Prostate gland (tissue), 2 donors: ENCODE results near the gene MEMO1. TPM values are rescaled to one million over a fixed set of nuclear protein-coding genes. Genes with fewer than 3 reads are reported as not detected.

Experiments
- DNase-seq: peaks from one replicate; pipeline ENCODE4 v3.0.0-alpha.2; 2019; ENCODE audit warnings: low spot score
- H3K27ac ChIP-seq, 2 donors: fragments of 200-600 bp; sonication (generic); 2 replicates each; pipeline ENCODE4 v1.5.1; 2017 to 2019
- H3K27me3 ChIP-seq: fragments of 200-600 bp; sonication (generic); replicated peaks from 2 replicates; pipeline ENCODE4 v1.5.1; 2019; ENCODE audit not compliant: insufficient read depth
- H3K36me3 ChIP-seq, 2 donors: fragments of 200-600 bp; sonication (generic); 1 replicate in 1 of 2; 2 replicates in 1 of 2; pipeline versions ENCODE4 v1.5.1 to v1.8.1; 2017 to 2019
- H3K4me1 ChIP-seq: fragments of 200-600 bp; sonication (generic); replicated peaks from 2 replicates; pipeline ENCODE4 v1.5.1; 2019
- H3K4me3 ChIP-seq, 2 donors: fragments of 200-600 bp; sonication (generic); 2 replicates each; pipeline ENCODE4 v1.5.1; 2017 to 2019
- H3K9me3 ChIP-seq: fragments of 200-600 bp; sonication (generic); 2 replicates; pipeline ENCODE4 v1.5.1; 2017
- POLR2A ChIP-seq: fragments of 450-650 bp; IDR thresholded peaks from one replicate; pipeline ENCODE4 v1.6.1; 2016; ENCODE audit warnings: antibody characterized with exemption, mild to moderate bottlenecking
- POLR2AphosphoS5 ChIP-seq: sonication (generic); formaldehyde crosslinking; IDR thresholded peaks from one replicate; pipeline ENCODE4 v1.6.1; 2017; ENCODE audit warnings: antibody characterized with exemption
- WGBS: methylation state at CpG from one replicate; pipeline ENCODE4 v1.1.5; 2018; 5-methylcytosine and 5-hydroxymethylcytosine counted together
- intact Hi-C: fragments of 100-400 bp; cut with DNase I; formaldehyde crosslinking; loops from one replicate; pipeline ENCODE4 v1.14.2; 2022
- total RNA-seq, 2 donors: library from RNA; depleted of rRNA; stranded (reverse); fragments of >200 nt; gene quantifications; one replicate each; pipeline ENCODE4 v1.1.0, GENCODE V29; 2016
- TF ChIP-seq, protein P1 (sequence below), 4 experiments: fragments of 200-600 bp in 2 of 4; fragments of 450-650 bp in 2 of 4; sonication (generic) in 2 of 4; IDR thresholded peaks; 1 replicate in 3 of 4; 2 replicates in 1 of 4; pipeline ENCODE4 v1.5.1; 2016 to 2019; ENCODE audit warnings: antibody characterized with exemption in 4 of 4, mild to moderate bottlenecking in 2 of 4, moderate library complexity in 2 of 4

The MEMO1 gene
- total RNA-seq, 2 donors from 2014 or later: 25.7 to 38.7 TPM

- 96% methylated on average over 3 of the region's 3 CpGs for WGBS
- intact Hi-C loops: no loop called here
- H3K27ac ChIP-seq: no peak overlapping the region
These were observed 67.1 kb downstream of the MEMO1 start for GRCh38 chr2:31943636-31944225.

GRCh38 chr2:31940920-31941319 lies 69.9 kb downstream of the MEMO1 start:
- 96% methylated on average over 1 of the region's 1 CpG for WGBS
- intact Hi-C loops: no loop called here
- TF ChIP-seq POLR2A: no peak
- no peak for TF ChIP-seq POLR2AphosphoS5
- TF ChIP-seq, protein P1, sequence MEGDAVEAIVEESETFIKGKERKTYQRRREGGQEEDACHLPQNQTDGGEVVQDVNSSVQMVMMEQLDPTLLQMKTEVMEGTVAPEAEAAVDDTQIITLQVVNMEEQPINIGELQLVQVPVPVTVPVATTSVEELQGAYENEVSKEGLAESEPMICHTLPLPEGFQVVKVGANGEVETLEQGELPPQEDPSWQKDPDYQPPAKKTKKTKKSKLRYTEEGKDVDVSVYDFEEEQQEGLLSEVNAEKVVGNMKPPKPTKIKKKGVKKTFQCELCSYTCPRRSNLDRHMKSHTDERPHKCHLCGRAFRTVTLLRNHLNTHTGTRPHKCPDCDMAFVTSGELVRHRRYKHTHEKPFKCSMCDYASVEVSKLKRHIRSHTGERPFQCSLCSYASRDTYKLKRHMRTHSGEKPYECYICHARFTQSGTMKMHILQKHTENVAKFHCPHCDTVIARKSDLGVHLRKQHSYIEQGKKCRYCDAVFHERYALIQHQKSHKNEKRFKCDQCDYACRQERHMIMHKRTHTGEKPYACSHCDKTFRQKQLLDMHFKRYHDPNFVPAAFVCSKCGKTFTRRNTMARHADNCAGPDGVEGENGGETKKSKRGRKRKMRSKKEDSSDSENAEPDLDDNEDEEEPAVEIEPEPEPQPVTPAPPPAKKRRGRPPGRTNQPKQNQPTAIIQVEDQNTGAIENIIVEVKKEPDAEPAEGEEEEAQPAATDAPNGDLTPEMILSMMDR (IDR thresholded peaks at IDR 0.05): no peak
- Histone ChIP-seq H3K27ac (no peak overlapping the region), H3K36me3 (no peaks in the 10 kb centered on the region), H3K27me3 (no peaks in the 10 kb centered on the region), H3K4me3 (no peak overlapping the region), H3K4me1 (no peaks in the 10 kb centered on the region), H3K9me3 (no peaks in the 10 kb centered on the region)
- DNase-seq: no peak

More at GRCh38 chr2:31943636-31944225, 67.1 kb downstream of the MEMO1 start:
- H3K4me1 ChIP-seq: no peaks in the 10 kb centered on the region
- TF ChIP-seq, protein P1 (IDR thresholded peaks at IDR 0.05): no peak
- TF ChIP-seq POLR2AphosphoS5 (no peak), POLR2A (no peak)
- H3K9me3 ChIP-seq: no peaks in the 10 kb centered on the region
- no peaks in the 10 kb centered on the region for H3K36me3 ChIP-seq
- H3K27me3 ChIP-seq: no peaks in the 10 kb centered on the region
- no peak for DNase-seq
- no peak overlapping the region for H3K4me3 ChIP-seq

DNA sequence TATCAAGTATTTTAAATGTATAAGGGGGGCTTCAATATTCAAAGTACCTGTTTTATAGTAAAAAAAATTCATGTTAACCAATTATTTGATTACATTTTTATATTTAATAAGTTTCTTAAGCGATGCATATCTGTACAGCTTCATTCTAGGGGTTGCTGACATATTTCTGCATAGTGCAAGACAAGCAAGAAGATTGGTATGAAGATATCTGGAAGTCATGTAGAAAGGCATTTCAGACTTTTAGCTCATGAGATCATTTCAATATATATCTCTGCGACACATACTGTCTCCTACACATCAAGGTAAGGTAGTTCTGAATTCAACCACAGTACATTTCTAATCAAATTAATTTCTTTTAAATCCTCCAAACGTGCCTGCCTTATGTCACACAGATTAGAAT lies 73.1 kb downstream of the MEMO1 start:
- no peak for DNase-seq
- 93% methylated on average over 3 of the region's 3 CpGs for WGBS

DNA sequence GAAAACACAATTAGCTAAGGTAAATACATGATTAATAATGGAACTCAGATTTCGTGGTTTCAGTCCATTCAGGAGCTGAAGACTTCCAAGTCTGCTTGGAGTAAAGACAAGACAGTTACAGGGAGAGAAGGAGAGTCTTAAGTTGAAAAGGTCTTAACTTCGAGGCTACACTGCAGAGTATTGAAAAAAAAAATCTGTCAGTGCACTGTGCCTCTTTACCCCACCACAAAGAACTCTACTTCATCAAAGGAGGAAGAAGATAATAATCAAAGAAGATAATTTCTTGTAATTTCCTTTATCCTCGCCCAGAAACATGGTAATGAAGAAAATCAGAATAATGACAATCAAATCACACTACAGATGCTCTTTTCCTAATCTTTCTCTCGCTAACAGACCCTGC lies 75.4 kb downstream of the MEMO1 start:
- no peaks in the 10 kb centered on the region for H3K36me3 ChIP-seq
- no peak overlapping the region for H3K27ac ChIP-seq
- no peaks in the 10 kb centered on the region for H3K9me3 ChIP-seq
- no peaks in the 10 kb centered on the region for H3K27me3 ChIP-seq
- WGBS: 73% methylated on average over 4 of the region's 4 CpGs
- no peak for DNase-seq
- intact Hi-C loops: no loop called here
- H3K4me1 ChIP-seq: no peaks in the 10 kb centered on the region
- TF ChIP-seq, protein P1 (IDR thresholded peaks at IDR 0.05): no peak
- TF ChIP-seq POLR2A: no peak
- no peak overlapping the region for H3K4me3 ChIP-seq

More for the DNA sequence above, 73.1 kb downstream of the MEMO1 start:
- Histone ChIP-seq H3K4me1 (no peaks in the 10 kb centered on the region), H3K4me3 (no peak overlapping the region), H3K36me3 (no peaks in the 10 kb centered on the region), H3K27ac (no peak overlapping the region), H3K27me3 (no peaks in the 10 kb centered on the region), H3K9me3 (no peaks in the 10 kb centered on the region)
- intact Hi-C loops: no loop called here
- TF ChIP-seq POLR2A (no peak), POLR2AphosphoS5 (no peak)
- TF ChIP-seq, protein P1 (IDR thresholded peaks at IDR 0.05): no peak

DNA sequence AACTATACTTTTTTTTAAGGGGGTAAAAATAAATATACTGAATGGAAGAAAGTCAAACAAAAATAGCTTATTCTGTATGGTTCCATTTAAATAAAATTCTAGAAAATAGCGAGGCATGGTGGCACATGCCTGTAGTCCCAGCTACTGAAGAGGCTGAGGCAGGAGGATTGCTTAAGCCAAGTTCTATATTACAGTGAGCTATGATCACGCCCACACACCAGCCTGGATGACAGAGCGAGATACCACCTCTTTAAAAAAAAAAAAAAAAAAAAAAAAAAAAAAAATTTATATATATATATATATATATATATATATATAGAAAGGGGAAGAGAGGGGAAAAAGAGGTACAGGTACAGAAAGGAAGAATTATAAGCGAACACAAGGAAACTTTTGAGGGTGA lies 77.7 kb downstream of the MEMO1 start:
- intact Hi-C loops: no loop called here
- no peak overlapping the region for H3K27ac ChIP-seq
- no peaks in the 10 kb centered on the region for H3K36me3 ChIP-seq
- DNase-seq: no peak
- H3K9me3 ChIP-seq: no peaks in the 10 kb centered on the region
- no peaks in the 10 kb centered on the region for H3K4me1 ChIP-seq
- H3K27me3 ChIP-seq: no peaks in the 10 kb centered on the region
- TF ChIP-seq, protein P1 (IDR thresholded peaks at IDR 0.05): no peak
- TF ChIP-seq POLR2AphosphoS5 (no peak), POLR2A (no peak)
- H3K4me3 ChIP-seq: no peak overlapping the region
- WGBS: 98% methylated on average over 4 of the region's 4 CpGs
